Choroid plexus epithelial cell (primary cell): ENCODE results near the gene RBFOX1.

Experiments used
- DNase-seq: peaks from one replicate; pipeline ENCODE4 v3.0.0-alpha.2; 2010; ENCODE audit warnings: low read depth
- H3K4me3 ChIP-seq: 2 replicates; pipeline ENCODE4 v1.5.1; 2011; ENCODE audit warnings: low read depth, mild to moderate bottlenecking, control low read depth, low read length, moderate library complexity
- TF ChIP-seq, protein P1 (sequence below): conservative IDR thresholded peaks from 2 replicates; pipeline ENCODE4 v1.5.1; 2011; ENCODE audit warnings: low read depth, mild to moderate bottlenecking, control low read depth, inconsistent platforms, low read length, moderate library complexity

The RBFOX1 gene

DNA sequence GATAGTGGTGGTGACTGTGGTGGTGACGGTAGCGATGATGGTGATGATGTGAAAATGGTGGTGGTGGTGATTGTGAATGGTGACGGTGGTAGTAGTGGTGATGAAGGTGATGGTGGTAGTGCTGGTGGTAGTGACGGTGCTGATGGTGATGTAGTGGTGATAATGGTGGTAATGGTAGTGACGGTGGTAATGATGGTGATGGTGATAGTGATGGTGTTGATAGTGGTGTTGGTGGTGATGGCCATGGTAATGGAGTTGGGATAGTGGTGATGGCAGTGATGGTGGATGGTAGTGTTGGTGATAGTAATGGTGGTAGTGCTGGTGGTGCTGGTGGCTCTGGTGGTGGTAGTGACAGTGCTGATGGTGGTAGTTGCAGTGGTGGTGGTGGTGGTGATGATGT is 14.7 kb upstream of the RBFOX1 start:
- DNase-seq: no peak
- no peak overlapping the region for H3K4me3 ChIP-seq
- TF ChIP-seq, protein P1, sequence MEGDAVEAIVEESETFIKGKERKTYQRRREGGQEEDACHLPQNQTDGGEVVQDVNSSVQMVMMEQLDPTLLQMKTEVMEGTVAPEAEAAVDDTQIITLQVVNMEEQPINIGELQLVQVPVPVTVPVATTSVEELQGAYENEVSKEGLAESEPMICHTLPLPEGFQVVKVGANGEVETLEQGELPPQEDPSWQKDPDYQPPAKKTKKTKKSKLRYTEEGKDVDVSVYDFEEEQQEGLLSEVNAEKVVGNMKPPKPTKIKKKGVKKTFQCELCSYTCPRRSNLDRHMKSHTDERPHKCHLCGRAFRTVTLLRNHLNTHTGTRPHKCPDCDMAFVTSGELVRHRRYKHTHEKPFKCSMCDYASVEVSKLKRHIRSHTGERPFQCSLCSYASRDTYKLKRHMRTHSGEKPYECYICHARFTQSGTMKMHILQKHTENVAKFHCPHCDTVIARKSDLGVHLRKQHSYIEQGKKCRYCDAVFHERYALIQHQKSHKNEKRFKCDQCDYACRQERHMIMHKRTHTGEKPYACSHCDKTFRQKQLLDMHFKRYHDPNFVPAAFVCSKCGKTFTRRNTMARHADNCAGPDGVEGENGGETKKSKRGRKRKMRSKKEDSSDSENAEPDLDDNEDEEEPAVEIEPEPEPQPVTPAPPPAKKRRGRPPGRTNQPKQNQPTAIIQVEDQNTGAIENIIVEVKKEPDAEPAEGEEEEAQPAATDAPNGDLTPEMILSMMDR: no peak

DNA sequence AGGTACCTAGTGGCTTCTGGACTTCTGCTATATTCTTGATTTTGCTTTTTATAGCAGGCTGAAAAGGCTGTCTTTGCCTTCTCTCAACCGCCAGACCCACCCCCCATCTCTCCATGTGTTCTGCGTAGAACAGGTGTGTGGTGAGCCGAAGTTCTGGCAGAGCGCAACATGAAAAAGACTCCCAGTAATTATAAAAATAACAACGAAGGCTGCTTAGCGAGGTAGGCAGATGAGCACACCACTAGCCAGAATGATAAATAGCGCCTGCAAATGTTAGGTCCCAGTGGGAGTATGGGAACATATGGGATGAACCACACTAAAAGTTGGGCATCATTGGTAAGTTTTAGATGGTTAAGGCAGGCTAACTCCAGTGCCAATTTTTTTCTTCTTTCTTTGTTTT is 14.0 kb upstream of the RBFOX1 start:
- no peak for DNase-seq
- TF ChIP-seq, protein P1: no peak

DNA sequence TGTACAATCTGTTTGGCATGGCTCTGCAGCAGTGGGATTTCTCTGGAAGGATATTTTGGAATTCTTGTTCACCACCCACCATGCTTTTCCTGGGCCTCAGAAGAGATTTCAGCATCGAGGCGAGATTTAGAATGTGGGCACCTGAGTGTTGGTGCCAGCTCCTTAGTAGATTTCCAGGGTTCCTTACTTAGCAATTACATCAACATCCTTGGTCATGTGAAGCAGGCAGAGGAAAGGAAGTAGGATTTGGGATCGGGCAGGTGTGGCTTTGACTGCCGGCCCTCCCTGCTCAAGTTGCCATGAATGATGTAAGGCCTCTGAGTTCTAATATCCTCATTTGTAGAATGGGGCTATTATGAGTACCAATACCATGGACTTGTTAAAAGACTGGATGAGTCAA is 13.1 kb upstream of the RBFOX1 start:
- no peak overlapping the region for H3K4me3 ChIP-seq
- TF ChIP-seq, protein P1: no peak
- DNase-seq: no peak

More for the DNA sequence above, 14.0 kb upstream of the RBFOX1 start:
- H3K4me3 ChIP-seq: no peak overlapping the region

DNA sequence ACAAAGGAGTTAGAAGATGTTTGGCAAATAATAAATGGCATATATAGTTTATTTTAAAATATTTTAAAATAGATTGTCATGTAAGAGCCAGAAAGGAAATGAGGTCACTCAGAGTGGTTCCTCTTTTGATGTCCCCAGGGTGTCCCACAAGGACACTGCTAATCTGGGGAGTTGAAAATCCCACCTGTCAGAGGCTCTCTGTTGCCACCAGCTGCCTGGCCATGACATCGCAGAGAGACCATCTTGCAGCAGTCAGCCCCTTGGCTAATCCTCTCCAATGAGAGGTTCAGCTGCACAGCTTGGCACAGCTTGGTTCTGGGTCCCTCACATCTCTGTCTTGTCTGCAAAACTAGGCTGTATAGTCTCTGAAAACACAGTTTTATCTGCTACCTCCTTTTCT is 11.0 kb upstream of the RBFOX1 start:
- TF ChIP-seq, protein P1: no peak
- no peak for DNase-seq
- H3K4me3 ChIP-seq: no peak overlapping the region

DNA sequence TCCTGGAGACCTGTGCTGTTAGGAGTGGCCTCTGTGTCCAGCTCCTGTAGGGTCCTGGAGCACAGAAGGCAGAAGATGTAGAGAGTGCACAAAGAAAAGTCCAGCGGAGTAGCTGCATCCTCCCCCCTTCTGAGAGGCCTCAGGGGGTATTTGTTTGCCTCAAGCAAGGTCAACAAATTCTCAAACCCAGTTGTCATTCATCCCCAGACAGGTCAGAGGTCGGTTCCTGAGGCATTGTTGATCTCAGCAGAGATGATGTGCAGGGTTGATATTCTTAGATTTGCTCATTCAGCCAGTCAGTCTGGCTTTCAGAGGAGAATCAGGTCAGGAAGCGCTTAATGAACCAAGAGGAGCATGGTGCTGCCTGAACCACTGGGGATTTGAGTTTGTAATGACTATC is 8.3 kb upstream of the RBFOX1 start:
- no peak overlapping the region for H3K4me3 ChIP-seq
- TF ChIP-seq, protein P1: no peak
- DNase-seq: no peak

DNA sequence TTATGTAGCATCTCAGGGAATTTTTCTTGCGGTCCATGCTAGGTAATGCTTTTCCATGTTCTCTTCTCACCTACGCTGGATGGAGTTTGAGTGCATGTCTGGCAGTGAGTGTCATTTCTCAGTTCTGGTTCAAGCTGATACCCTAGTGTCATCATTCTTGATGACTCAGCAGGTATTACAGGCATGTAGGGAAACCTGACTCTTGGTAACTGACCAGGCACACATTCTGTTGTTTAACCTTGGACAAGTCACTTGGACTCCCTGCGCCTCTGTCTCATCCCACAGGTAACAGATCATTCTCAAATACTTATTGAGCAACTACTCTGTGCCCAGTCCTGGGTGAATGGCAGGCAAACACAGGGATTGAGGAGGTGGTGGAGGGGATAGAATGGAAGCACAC is 6.8 kb upstream of the RBFOX1 start:
- DNase-seq: no peak
- H3K4me3 ChIP-seq: no peak overlapping the region
- TF ChIP-seq, protein P1: no peak

DNA sequence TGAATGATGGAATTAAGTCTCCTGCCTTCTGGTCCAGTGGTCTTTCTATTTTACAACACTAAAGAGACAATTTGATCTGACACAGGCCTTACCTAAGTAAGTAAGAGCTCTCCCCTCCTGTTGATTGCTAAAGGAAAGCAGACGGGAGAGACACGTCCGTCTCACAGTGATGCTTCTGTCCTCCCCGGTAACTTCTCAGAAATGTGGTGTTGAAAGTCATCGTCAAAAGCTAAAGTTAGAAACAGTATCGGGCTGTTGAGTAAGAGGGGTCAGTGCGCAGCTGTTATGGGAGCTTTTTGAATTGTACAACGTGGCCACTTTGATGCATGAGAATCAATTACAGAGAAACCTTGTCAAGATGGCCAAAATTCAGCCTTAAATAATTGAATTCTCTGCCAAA is 1.9 kb upstream of the RBFOX1 start:
- no peak overlapping the region for H3K4me3 ChIP-seq
- TF ChIP-seq, protein P1: no peak
- DNase-seq: no peak
